Retina (tissue), 1 donor: ENCODE measurements around the gene MAML2.

Source experiments
- DNase-seq: peaks from one replicate; pipeline ENCODE4 v3.0.0-alpha.2; 2016

Gene MAML2

GRCh38 chr11:96114178-96115064 is 228.6 kb downstream of the MAML2 start:
- no peak for DNase-seq

GRCh38 chr11:96113193-96113681 is 229.8 kb downstream of the MAML2 start:
- no peak for DNase-seq

GRCh38 chr11:96112192-96113128 is 230.5 kb downstream of the MAML2 start:
- peak; percentile 18 for DNase-seq

- no peak for DNase-seq
Measured at GRCh38 chr11:96111308-96111707, 231.7 kb downstream of the MAML2 start.

GRCh38 chr11:96110302-96110701 is 232.7 kb downstream of the MAML2 start:
- no peak for DNase-seq

- no peak for DNase-seq
Measured at GRCh38 chr11:96109331-96110030, 233.5 kb downstream of the MAML2 start.

GRCh38 chr11:96107143-96107824 is 235.7 kb downstream of the MAML2 start:
- no peak for DNase-seq

GRCh38 chr11:96106645-96107044 is 236.3 kb downstream of the MAML2 start:
- DNase-seq, result no peak

- DNase-seq, result no peak
Measured at GRCh38 chr11:96105944-96106343, 237.1 kb downstream of the MAML2 start.

- no peak for DNase-seq
Measured at GRCh38 chr11:96105197-96105895, 237.6 kb downstream of the MAML2 start.

- DNase-seq, result no peak
Measured at GRCh38 chr11:96104496-96104895, 238.5 kb downstream of the MAML2 start.

GRCh38 chr11:96103721-96104120 is 239.3 kb downstream of the MAML2 start:
- no peak for DNase-seq

GRCh38 chr11:96103102-96103501 is 239.9 kb downstream of the MAML2 start:
- DNase-seq, result no peak

- no peak for DNase-seq
Measured at GRCh38 chr11:96102664-96103078, 240.3 kb downstream of the MAML2 start.

GRCh38 chr11:96101146-96101545 is 241.8 kb downstream of the MAML2 start:
- no peak for DNase-seq

GRCh38 chr11:96098511-96099241 is 244.3 kb downstream of the MAML2 start:
- no peak for DNase-seq

GRCh38 chr11:96097844-96098421 is 245.1 kb downstream of the MAML2 start:
- DNase-seq, result no peak

GRCh38 chr11:96096360-96096759 is 246.6 kb downstream of the MAML2 start:
- no peak for DNase-seq

GRCh38 chr11:96095884-96096303 is 247.1 kb downstream of the MAML2 start:
- no peak for DNase-seq

GRCh38 chr11:96094156-96094555 is 248.8 kb downstream of the MAML2 start:
- no peak for DNase-seq
